ENCODE results near the gene IGFBP6.

GRCh38 chr12:53090554-53090953 is 6.9 kb upstream of the IGFBP6 start:
- TF ChIP-seq POLR2A (IDR thresholded peaks at IDR 0.05) = no peak
- TF ChIP-seq, protein P1, sequence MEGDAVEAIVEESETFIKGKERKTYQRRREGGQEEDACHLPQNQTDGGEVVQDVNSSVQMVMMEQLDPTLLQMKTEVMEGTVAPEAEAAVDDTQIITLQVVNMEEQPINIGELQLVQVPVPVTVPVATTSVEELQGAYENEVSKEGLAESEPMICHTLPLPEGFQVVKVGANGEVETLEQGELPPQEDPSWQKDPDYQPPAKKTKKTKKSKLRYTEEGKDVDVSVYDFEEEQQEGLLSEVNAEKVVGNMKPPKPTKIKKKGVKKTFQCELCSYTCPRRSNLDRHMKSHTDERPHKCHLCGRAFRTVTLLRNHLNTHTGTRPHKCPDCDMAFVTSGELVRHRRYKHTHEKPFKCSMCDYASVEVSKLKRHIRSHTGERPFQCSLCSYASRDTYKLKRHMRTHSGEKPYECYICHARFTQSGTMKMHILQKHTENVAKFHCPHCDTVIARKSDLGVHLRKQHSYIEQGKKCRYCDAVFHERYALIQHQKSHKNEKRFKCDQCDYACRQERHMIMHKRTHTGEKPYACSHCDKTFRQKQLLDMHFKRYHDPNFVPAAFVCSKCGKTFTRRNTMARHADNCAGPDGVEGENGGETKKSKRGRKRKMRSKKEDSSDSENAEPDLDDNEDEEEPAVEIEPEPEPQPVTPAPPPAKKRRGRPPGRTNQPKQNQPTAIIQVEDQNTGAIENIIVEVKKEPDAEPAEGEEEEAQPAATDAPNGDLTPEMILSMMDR (IDR thresholded peaks at IDR 0.05) = no peak

All from thyroid gland (tissue), 4 donors.